HG02678 (cell line): Measurements from ENCODE around the gene THSD4.

Source experiments
- ATAC-seq: cut with Tn5 transposase; IDR thresholded peaks from one replicate; pipeline ENCODE4 v1.9.1; 2021; ENCODE audit warnings: mild to moderate bottlenecking, moderate library complexity; ENCODE audit not compliant: unreplicated experiment

The THSD4 gene

GRCh38 chr15:71471347-71471746 lies 356.1 kb downstream of the THSD4 start:
- no peak for ATAC-seq

GRCh38 chr15:71472566-71472965 lies 357.3 kb downstream of the THSD4 start:
- no peak for ATAC-seq

GRCh38 chr15:71473751-71474150 lies 358.5 kb downstream of the THSD4 start:
- ATAC-seq: no peak

- no peak for ATAC-seq
These were observed 361.6 kb downstream of the THSD4 start for GRCh38 chr15:71476823-71477222.

GRCh38 chr15:71480556-71480955 lies 365.3 kb downstream of the THSD4 start:
- no peak for ATAC-seq

- ATAC-seq: no peak
These were observed 368.8 kb downstream of the THSD4 start for GRCh38 chr15:71484080-71484479.

- no peak for ATAC-seq
These were observed 369.9 kb downstream of the THSD4 start for GRCh38 chr15:71485094-71485693.

- no peak for ATAC-seq
These were observed 374.3 kb downstream of the THSD4 start for GRCh38 chr15:71489570-71489969.

GRCh38 chr15:71493526-71493925 lies 378.3 kb downstream of the THSD4 start:
- no peak for ATAC-seq

GRCh38 chr15:71494563-71495397 lies 379.5 kb downstream of the THSD4 start:
- ATAC-seq: no peak

- ATAC-seq: no peak
These were observed 380.1 kb downstream of the THSD4 start for GRCh38 chr15:71495398-71495780.

GRCh38 chr15:71496336-71496955 lies 381.2 kb downstream of the THSD4 start:
- ATAC-seq: no peak

- ATAC-seq: no peak
These were observed 386.2 kb downstream of the THSD4 start for GRCh38 chr15:71501344-71502076.

GRCh38 chr15:71502077-71502432 lies 386.8 kb downstream of the THSD4 start:
- ATAC-seq: no peak

- no peak for ATAC-seq
These were observed 390.7 kb downstream of the THSD4 start for GRCh38 chr15:71505962-71506361.

GRCh38 chr15:71506946-71507345 lies 391.7 kb downstream of the THSD4 start:
- ATAC-seq: no peak

- no peak for ATAC-seq
These were observed 392.9 kb downstream of the THSD4 start for GRCh38 chr15:71508081-71508682.

GRCh38 chr15:71509139-71509538 lies 393.9 kb downstream of the THSD4 start:
- ATAC-seq: no peak

GRCh38 chr15:71510763-71511162 lies 395.5 kb downstream of the THSD4 start:
- no peak for ATAC-seq

- ATAC-seq: no peak
These were observed 396.8 kb downstream of the THSD4 start for GRCh38 chr15:71511796-71512681.
